HL-60 (cell line): ENCODE results near the gene GDF3.
A peak's percentile ranks its signal among the peaks of the same experiment; 100 is the strongest.
"Not testable (repeated sequence)": the region's sequence is repeated elsewhere in the genome, so short reads cannot be mapped to it uniquely, and the experiment has no call there.

Source experiments
- DNase-seq, 2 experiments: peaks; one replicate each; pipeline ENCODE4 v3.0.0-alpha.2; 2010 to 2020; ENCODE audit warnings: low read depth in 1 of 2, low spot score in 1 of 2
- H3K27ac ChIP-seq: fragments of 250-450 bp; sonication (Bioruptor Pico); replicated peaks from 2 replicates; pipeline ENCODE4 v1.5.1; 2020; ENCODE audit warnings: mild to moderate bottlenecking, moderate library complexity
- H3K27me3 ChIP-seq: fragments of 250-450 bp; sonication (Bioruptor Pico); 2 replicates; pipeline ENCODE4 v1.5.1; 2021; ENCODE audit warnings: mild to moderate bottlenecking, moderate library complexity; ENCODE audit not compliant: insufficient read depth, poor library complexity, severe bottlenecking
- H3K4me3 ChIP-seq: replicated peaks from 2 replicates; pipeline ENCODE4 v1.5.1; 2011; ENCODE audit warnings: mild to moderate bottlenecking, control low read depth, low read length; ENCODE audit not compliant: insufficient read depth
- GABPA ChIP-seq: IDR thresholded peaks from 2 replicates; pipeline ENCODE4 v1.6.1; 2012; ENCODE audit warnings: low read depth
- POLR2AphosphoS5 ChIP-seq: IDR thresholded peaks from 2 replicates; pipeline ENCODE4 v1.6.1; 2012; ENCODE audit warnings: low read depth
- REST ChIP-seq: IDR thresholded peaks from 2 replicates; pipeline ENCODE4 v1.6.1; 2012; ENCODE audit warnings: low read depth; ENCODE audit not compliant: insufficient replicate concordance
- SPI1 ChIP-seq: IDR thresholded peaks from 2 replicates; pipeline ENCODE4 v1.6.1; 2012; ENCODE audit warnings: low read depth, mild to moderate bottlenecking, borderline replicate concordance
- TF ChIP-seq, protein P1 (sequence below): IDR thresholded peaks from one replicate; pipeline ENCODE4 v1.5.1; 2011; ENCODE audit warnings: low read length, control low read depth, inconsistent platforms; ENCODE audit not compliant: insufficient read depth

Gene GDF3

DNA sequence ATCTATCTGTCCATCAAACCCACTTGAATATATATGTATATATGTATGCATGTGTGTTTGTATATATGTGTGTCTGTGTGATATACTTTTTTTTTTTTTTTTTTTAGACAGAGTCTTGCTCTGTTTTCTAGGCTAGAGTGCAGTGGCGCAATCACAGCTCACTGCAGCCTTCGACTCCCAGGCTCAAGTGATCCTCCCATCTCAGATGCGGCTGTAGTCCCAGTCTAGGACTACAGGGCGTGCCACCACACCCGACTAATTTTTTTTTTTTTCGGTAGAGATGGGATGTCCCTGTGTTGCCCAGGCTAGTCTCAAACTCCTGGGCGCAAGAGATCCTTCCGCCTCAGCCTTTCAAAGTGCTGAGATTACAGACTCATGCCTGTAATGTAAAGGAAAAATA is 16.8 kb downstream of the GDF3 start:
- Histone ChIP-seq H3K27me3 (no peaks in the 10 kb centered on the region), H3K4me3 (no peak overlapping the region), H3K27ac (no peak overlapping the region)
- TF ChIP-seq POLR2AphosphoS5 (no peak), REST (no peak), SPI1 (no peak), GABPA (no peak)
- TF ChIP-seq, protein P1, sequence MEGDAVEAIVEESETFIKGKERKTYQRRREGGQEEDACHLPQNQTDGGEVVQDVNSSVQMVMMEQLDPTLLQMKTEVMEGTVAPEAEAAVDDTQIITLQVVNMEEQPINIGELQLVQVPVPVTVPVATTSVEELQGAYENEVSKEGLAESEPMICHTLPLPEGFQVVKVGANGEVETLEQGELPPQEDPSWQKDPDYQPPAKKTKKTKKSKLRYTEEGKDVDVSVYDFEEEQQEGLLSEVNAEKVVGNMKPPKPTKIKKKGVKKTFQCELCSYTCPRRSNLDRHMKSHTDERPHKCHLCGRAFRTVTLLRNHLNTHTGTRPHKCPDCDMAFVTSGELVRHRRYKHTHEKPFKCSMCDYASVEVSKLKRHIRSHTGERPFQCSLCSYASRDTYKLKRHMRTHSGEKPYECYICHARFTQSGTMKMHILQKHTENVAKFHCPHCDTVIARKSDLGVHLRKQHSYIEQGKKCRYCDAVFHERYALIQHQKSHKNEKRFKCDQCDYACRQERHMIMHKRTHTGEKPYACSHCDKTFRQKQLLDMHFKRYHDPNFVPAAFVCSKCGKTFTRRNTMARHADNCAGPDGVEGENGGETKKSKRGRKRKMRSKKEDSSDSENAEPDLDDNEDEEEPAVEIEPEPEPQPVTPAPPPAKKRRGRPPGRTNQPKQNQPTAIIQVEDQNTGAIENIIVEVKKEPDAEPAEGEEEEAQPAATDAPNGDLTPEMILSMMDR: no peak
- peak; percentile 11 to 67 for DNase-seq

- DNase-seq: peak; percentile 65 to 79
Observed at GRCh38 chr12:7677432-7677888, 18.1 kb downstream of the GDF3 start.

DNA sequence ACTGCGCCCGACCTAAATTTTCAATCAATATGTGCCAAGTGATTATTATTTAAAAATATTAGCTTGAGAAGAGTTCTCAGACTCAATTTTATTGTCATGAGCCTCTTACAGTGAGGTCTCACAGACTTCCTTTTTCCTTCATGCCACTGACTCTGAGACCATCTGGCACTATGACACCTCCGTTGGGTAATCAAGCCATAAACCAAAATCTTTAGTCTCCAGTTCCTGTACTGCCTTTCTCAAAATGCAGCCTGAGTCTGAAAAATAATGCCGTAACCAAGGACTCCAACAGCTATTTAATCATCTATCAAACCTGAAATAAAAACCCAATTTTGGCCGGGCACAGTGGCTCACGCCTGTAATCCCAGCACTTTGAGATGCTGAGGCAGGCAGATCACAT is 20.1 kb downstream of the GDF3 start:
- peak; percentile 47; the same call in 1 of the 2 replicates for TF ChIP-seq POLR2AphosphoS5
- TF ChIP-seq SPI1: peak; percentile 75
- not testable (repeated sequence) for H3K27me3 ChIP-seq, H3K4me3 ChIP-seq
- peak overlapping the region; percentile 70 for H3K27ac ChIP-seq
- DNase-seq: peak; percentile 47 to 83

More at GRCh38 chr12:7677432-7677888, 18.1 kb downstream of the GDF3 start:
- H3K27me3 ChIP-seq, H3K4me3 ChIP-seq: not testable (repeated sequence)
- TF ChIP-seq, protein P1: peak; percentile 4
- TF ChIP-seq SPI1: peak; percentile 3; the same call in 1 of the 2 replicates
- TF ChIP-seq POLR2AphosphoS5: peak; percentile 80
- peak overlapping the region; percentile 37 for H3K27ac ChIP-seq

DNA sequence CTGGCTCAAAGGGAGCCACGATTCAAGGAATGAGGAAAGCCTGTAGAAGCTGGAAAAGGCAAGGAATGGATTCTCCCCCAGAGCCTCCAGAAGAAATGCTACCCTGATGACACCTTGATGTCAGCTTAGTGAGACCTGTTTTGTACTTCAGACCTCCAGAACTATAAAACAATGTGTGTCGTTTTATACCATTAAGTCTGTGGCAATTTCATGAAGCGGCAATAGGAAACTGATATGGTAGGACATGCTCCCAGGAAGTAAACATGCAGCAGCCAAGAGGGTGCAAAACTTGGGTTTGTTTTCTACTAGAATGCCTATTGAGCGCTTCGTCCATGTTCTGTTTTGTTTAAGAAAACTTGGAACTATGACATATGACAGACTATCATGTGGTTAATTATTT is 27.4 kb downstream of the GDF3 start:
- Histone ChIP-seq H3K27ac (no peak overlapping the region), H3K27me3 (no peaks in the 10 kb centered on the region), H3K4me3 (no peak overlapping the region)
- TF ChIP-seq REST (no peak), SPI1 (no peak), GABPA (no peak), POLR2AphosphoS5 (no peak)
- TF ChIP-seq, protein P1: no peak
- no peak for DNase-seq
